ENCODE data around the gene TFB1M.

TFB1M gene

GRCh38 chr6:155352811-155353210 is 38.5 kb upstream of the TFB1M start:
- no peak overlapping the region for H3K23ac ChIP-seq (ENCODE audit: low read length in 2 of 2)
- H2AK5ac ChIP-seq (ENCODE audit: low read length, severe bottlenecking): no peak overlapping the region
- no peaks in the 10 kb centered on the region for H3K36me3 ChIP-seq (ENCODE audit: control insufficient read depth in 1 of 2, insufficient read depth in 2 of 2, low read depth in 1 of 2, low read length in 2 of 2)

GRCh38 chr6:155352130-155352420 is 37.8 kb upstream of the TFB1M start:
- no peak overlapping the region for H2BK12ac ChIP-seq (ENCODE audit: low read length in 2 of 2)
- no peak for DNase-seq
- no peak overlapping the region for H2AFZ ChIP-seq (ENCODE audit: low read depth, low read length)
- no peak overlapping the region for H3K18ac ChIP-seq (ENCODE audit: low read depth in 1 of 2, low read length in 2 of 2)
- H3K4me1 ChIP-seq (ENCODE audit: control insufficient read depth, insufficient read depth, low read depth, low read length): no peaks in the 10 kb centered on the region
- H3K9me3 ChIP-seq (ENCODE audit: control insufficient read depth, low read length): peaks cover 19% of the 10 kb centered on the region
- H2BK120ac ChIP-seq (ENCODE audit: low read depth, low read length): no peak overlapping the region
- no peak overlapping the region for H3K14ac ChIP-seq (ENCODE audit: low read length in 2 of 2)
- no peak overlapping the region for H3K4me2 ChIP-seq (ENCODE audit: low read length, poor library complexity, severe bottlenecking)
- H3K36me3 ChIP-seq (ENCODE audit: control insufficient read depth in 1 of 2, insufficient read depth in 2 of 2, low read depth in 1 of 2, low read length in 2 of 2): no peaks in the 10 kb centered on the region
- 91% methylated on average over 3 of the region's 4 CpGs for WGBS
- H3K79me1 ChIP-seq (replicated peaks; ENCODE audit: low read length, poor library complexity, severe bottlenecking): no peaks in the 10 kb centered on the region
- no peak overlapping the region for H4K91ac ChIP-seq (ENCODE audit: low read length)
- no peak overlapping the region for H3K4ac ChIP-seq (ENCODE audit: low read depth in 1 of 2, low read length in 2 of 2)
- H3K27me3 ChIP-seq (ENCODE audit: control insufficient read depth in 1 of 2, insufficient read depth in 1 of 2, low read length in 2 of 2): no peaks in the 10 kb centered on the region
- no peak overlapping the region for H4K8ac ChIP-seq (ENCODE audit: low read length)
- H3K9ac ChIP-seq (ENCODE audit: low read length): peak overlapping the region; percentile 63
- H3K4me3 ChIP-seq (ENCODE audit: insufficient read depth in 1 of 2, low read depth in 1 of 2, low read length in 2 of 2): no peak overlapping the region
- no peak overlapping the region for H3K23ac ChIP-seq (ENCODE audit: low read length in 2 of 2)
- H2BK5ac ChIP-seq (ENCODE audit: low read depth, low read length, poor library complexity, severe bottlenecking): no peak overlapping the region
- H2BK15ac ChIP-seq (ENCODE audit: low read depth, poor library complexity, severe bottlenecking): no peak overlapping the region
- no peak overlapping the region for H3K27ac ChIP-seq (ENCODE audit: low read length, poor library complexity, severe bottlenecking)
- H2AK5ac ChIP-seq (ENCODE audit: low read length, severe bottlenecking): no peak overlapping the region

More at GRCh38 chr6:155352811-155353210, 38.5 kb upstream of the TFB1M start:
- Histone ChIP-seq H2BK5ac (ENCODE audit: low read depth, low read length, poor library complexity, severe bottlenecking) (no peak overlapping the region), H3K9ac (ENCODE audit: low read length) (peak overlapping the region; percentile 64), H3K27ac (ENCODE audit: low read length, poor library complexity, severe bottlenecking) (no peak overlapping the region), H3K4me1 (ENCODE audit: control insufficient read depth, insufficient read depth, low read depth, low read length) (no peaks in the 10 kb centered on the region), H2BK15ac (ENCODE audit: low read depth, poor library complexity, severe bottlenecking) (no peak overlapping the region), H3K14ac (ENCODE audit: low read length in 2 of 2) (no peak overlapping the region), H3K79me1 (replicated peaks; ENCODE audit: low read length, poor library complexity, severe bottlenecking) (no peaks in the 10 kb centered on the region), H3K4me3 (ENCODE audit: insufficient read depth in 1 of 2, low read depth in 1 of 2, low read length in 2 of 2) (no peak overlapping the region), H3K18ac (ENCODE audit: low read depth in 1 of 2, low read length in 2 of 2) (peak overlapping the region in 1 of 2 experiments; percentile 34), H3K9me3 (ENCODE audit: control insufficient read depth, low read length) (peaks cover 25% of the 10 kb centered on the region), H2AFZ (ENCODE audit: low read depth, low read length) (no peak overlapping the region), H2BK12ac (ENCODE audit: low read length in 2 of 2) (no peak overlapping the region), H3K27me3 (ENCODE audit: control insufficient read depth in 1 of 2, insufficient read depth in 1 of 2, low read length in 2 of 2) (no peaks in the 10 kb centered on the region), H4K91ac (ENCODE audit: low read length) (no peak overlapping the region), H4K8ac (ENCODE audit: low read length) (no peak overlapping the region), H3K4me2 (ENCODE audit: low read length, poor library complexity, severe bottlenecking) (no peak overlapping the region), H2BK120ac (ENCODE audit: low read depth, low read length) (no peak overlapping the region), H3K4ac (ENCODE audit: low read depth in 1 of 2, low read length in 2 of 2) (no peak overlapping the region)
- DNase-seq: peak; percentile 47

DNA sequence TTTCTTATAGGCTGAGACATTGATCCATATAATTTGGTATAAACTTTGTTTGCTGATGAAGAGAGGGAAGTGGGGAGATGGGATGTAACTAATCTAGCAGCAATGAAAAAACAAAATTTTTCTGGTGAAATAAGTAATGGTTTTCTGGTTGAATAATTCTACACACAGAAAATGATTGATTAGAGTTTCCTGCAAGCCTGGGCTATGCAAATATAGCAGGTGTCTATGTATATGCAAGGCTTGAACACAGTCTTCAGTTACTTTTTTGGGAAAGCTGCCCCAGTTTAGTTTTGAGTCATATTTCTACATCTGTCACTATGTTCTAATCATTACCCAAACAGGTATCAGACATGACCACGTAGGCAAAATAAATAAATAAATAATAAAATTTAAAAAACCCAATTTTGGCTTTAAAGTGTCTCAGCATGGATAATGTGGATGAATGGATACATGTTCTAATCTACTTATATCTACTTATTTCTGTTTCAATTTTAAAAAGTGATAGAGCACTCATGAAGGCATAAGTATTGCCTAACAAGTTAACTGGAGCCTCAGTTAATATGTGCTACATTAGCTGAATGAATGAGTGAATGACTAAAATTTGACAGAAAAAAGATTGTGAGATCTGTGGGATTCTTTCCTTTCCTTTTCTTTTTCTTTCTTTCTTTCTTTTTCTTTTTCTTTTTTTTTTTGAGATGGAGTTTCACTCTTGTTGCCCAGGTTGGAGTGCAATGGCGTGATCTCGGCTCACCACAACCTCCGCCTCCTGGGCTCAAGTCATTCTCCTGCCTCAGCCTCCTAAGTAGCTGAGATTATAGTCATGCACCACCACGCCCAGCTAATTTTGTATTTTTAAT is 37.2 kb upstream of the TFB1M start:
- H3K18ac ChIP-seq (ENCODE audit: low read depth in 1 of 2, low read length in 2 of 2): no peak overlapping the region
- H3K14ac ChIP-seq (ENCODE audit: low read length in 2 of 2): no peak overlapping the region
- no peaks in the 10 kb centered on the region for H3K4me1 ChIP-seq (ENCODE audit: control insufficient read depth, insufficient read depth, low read depth, low read length)
- no peak overlapping the region for H2AFZ ChIP-seq (ENCODE audit: low read depth, low read length)
- no peak overlapping the region for H2BK120ac ChIP-seq (ENCODE audit: low read depth, low read length)
- peaks cover 23% of the 10 kb centered on the region for H3K9me3 ChIP-seq (ENCODE audit: control insufficient read depth, low read length)
- no peak overlapping the region for H3K4ac ChIP-seq (ENCODE audit: low read depth in 1 of 2, low read length in 2 of 2)
- H2BK12ac ChIP-seq (ENCODE audit: low read length in 2 of 2): no peak overlapping the region
- H3K4me2 ChIP-seq (ENCODE audit: low read length, poor library complexity, severe bottlenecking): no peak overlapping the region
- H2BK5ac ChIP-seq (ENCODE audit: low read depth, low read length, poor library complexity, severe bottlenecking): no peak overlapping the region
- H2AK5ac ChIP-seq (ENCODE audit: low read length, severe bottlenecking): no peak overlapping the region
- no peak overlapping the region for H4K91ac ChIP-seq (ENCODE audit: low read length)
- no peak overlapping the region for H3K23ac ChIP-seq (ENCODE audit: low read length in 2 of 2)
- H2BK15ac ChIP-seq (ENCODE audit: low read depth, poor library complexity, severe bottlenecking): no peak overlapping the region
- H3K36me3 ChIP-seq (ENCODE audit: control insufficient read depth in 1 of 2, insufficient read depth in 2 of 2, low read depth in 1 of 2, low read length in 2 of 2): no peaks in the 10 kb centered on the region
- 86% methylated on average over 1 of the region's 5 CpGs for WGBS
- H3K4me3 ChIP-seq (ENCODE audit: insufficient read depth in 1 of 2, low read depth in 1 of 2, low read length in 2 of 2): no peak overlapping the region
- H3K79me1 ChIP-seq (replicated peaks; ENCODE audit: low read length, poor library complexity, severe bottlenecking): no peaks in the 10 kb centered on the region
- DNase-seq: no peak
- no peaks in the 10 kb centered on the region for H3K27me3 ChIP-seq (ENCODE audit: control insufficient read depth in 1 of 2, insufficient read depth in 1 of 2, low read length in 2 of 2)
- H3K9ac ChIP-seq (ENCODE audit: low read length): no peak overlapping the region
- H4K8ac ChIP-seq (ENCODE audit: low read length): no peak overlapping the region
- H3K27ac ChIP-seq (ENCODE audit: low read length, poor library complexity, severe bottlenecking): no peak overlapping the region

DNA sequence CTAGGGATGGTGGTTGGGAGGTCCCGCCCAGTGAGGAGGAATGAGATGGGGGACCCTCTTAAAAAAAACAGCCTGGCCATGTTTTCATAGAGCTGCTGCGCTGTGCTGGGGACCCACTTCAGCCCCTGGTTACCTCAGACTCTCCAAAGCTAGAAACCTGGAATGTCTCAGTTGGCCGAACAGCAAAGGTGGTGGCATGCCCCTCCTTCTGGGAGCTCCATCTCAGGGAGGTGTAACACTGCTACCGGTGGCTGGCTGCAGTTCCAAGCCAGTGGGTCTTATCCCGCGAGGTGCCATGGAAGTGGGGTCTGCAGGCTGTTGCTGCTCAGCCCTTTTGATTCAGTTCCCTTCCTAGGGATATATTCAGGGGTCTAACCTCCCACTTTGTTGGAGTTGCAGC is 35.7 kb upstream of the TFB1M start:
- no peak overlapping the region for H4K8ac ChIP-seq (ENCODE audit: low read length)
- no peak overlapping the region for H3K14ac ChIP-seq (ENCODE audit: low read length in 2 of 2)
- H3K23ac ChIP-seq (ENCODE audit: low read length in 2 of 2): no peak overlapping the region
- no peaks in the 10 kb centered on the region for H3K4me1 ChIP-seq (ENCODE audit: control insufficient read depth, insufficient read depth, low read depth, low read length)
- H3K27ac ChIP-seq (ENCODE audit: low read length, poor library complexity, severe bottlenecking): no peak overlapping the region
- no peak overlapping the region for H2BK12ac ChIP-seq (ENCODE audit: low read length in 2 of 2)
- H3K36me3 ChIP-seq (ENCODE audit: control insufficient read depth in 1 of 2, insufficient read depth in 2 of 2, low read depth in 1 of 2, low read length in 2 of 2): no peaks in the 10 kb centered on the region
- no peak overlapping the region for H2AFZ ChIP-seq (ENCODE audit: low read depth, low read length)
- no peak overlapping the region for H3K18ac ChIP-seq (ENCODE audit: low read depth in 1 of 2, low read length in 2 of 2)
- no peak overlapping the region for H2BK120ac ChIP-seq (ENCODE audit: low read depth, low read length)
- H2AK5ac ChIP-seq (ENCODE audit: low read length, severe bottlenecking): no peak overlapping the region
- H3K79me1 ChIP-seq (replicated peaks; ENCODE audit: low read length, poor library complexity, severe bottlenecking): no peaks in the 10 kb centered on the region
- H2BK5ac ChIP-seq (ENCODE audit: low read depth, low read length, poor library complexity, severe bottlenecking): no peak overlapping the region
- H3K9me3 ChIP-seq (ENCODE audit: control insufficient read depth, low read length): peaks cover 22% of the 10 kb centered on the region
- no peaks in the 10 kb centered on the region for H3K27me3 ChIP-seq (ENCODE audit: control insufficient read depth in 1 of 2, insufficient read depth in 1 of 2, low read length in 2 of 2)
- H3K4me2 ChIP-seq (ENCODE audit: low read length, poor library complexity, severe bottlenecking): no peak overlapping the region
- DNase-seq: no peak
- no peak overlapping the region for H3K9ac ChIP-seq (ENCODE audit: low read length)
- no peak overlapping the region for H4K91ac ChIP-seq (ENCODE audit: low read length)
- no peak overlapping the region for H3K4ac ChIP-seq (ENCODE audit: low read depth in 1 of 2, low read length in 2 of 2)
- no peak overlapping the region for H2BK15ac ChIP-seq (ENCODE audit: low read depth, poor library complexity, severe bottlenecking)
- WGBS: 95% methylated on average over 6 of the region's 6 CpGs
- no peak overlapping the region for H3K4me3 ChIP-seq (ENCODE audit: insufficient read depth in 1 of 2, low read depth in 1 of 2, low read length in 2 of 2)

Data from mesenchymal stem cell (in vitro differentiated cells and primary cell).